HPDE6-E6E7 (cell line): ENCODE results near the gene GMPPA.
A peak's percentile ranks its signal among the peaks of the same experiment; 100 is the strongest.

Source experiments
- DNase-seq: peaks from one replicate; pipeline ENCODE4 v3.0.0; 2011; ENCODE audit warnings: missing footprints; ENCODE audit errors: extremely low spot score

The GMPPA gene

GRCh38 chr2:219506802-219507526 lies 8.3 kb downstream of the GMPPA start:
- DNase-seq: no peak

GRCh38 chr2:219507581-219508443 lies 9.1 kb downstream of the GMPPA start:
- no peak for DNase-seq

- no peak for DNase-seq
These were observed 9.7 kb downstream of the GMPPA start for GRCh38 chr2:219508444-219508734.

GRCh38 chr2:219508971-219509779 lies 10.5 kb downstream of the GMPPA start:
- DNase-seq: no peak

GRCh38 chr2:219509780-219510511 lies 11.3 kb downstream of the GMPPA start:
- DNase-seq: peak; percentile 53

- no peak for DNase-seq
These were observed 11.9 kb downstream of the GMPPA start for GRCh38 chr2:219510512-219511135.

GRCh38 chr2:219511547-219512325 lies 13.0 kb downstream of the GMPPA start:
- DNase-seq: no peak

GRCh38 chr2:219512524-219513216 lies 14.0 kb downstream of the GMPPA start:
- no peak for DNase-seq

- DNase-seq: no peak
These were observed 15.1 kb downstream of the GMPPA start for GRCh38 chr2:219513787-219514186.

GRCh38 chr2:219514196-219514761 lies 15.6 kb downstream of the GMPPA start, which contains the start of gene ASIC4:
Gene ASIC4 (plus strand): TSS chr2:219514482. CDS start chr2:219514725, 243 bp downstream.
- no peak for DNase-seq

GRCh38 chr2:219514836-219515235 lies 16.1 kb downstream of the GMPPA start:
- no peak for DNase-seq

GRCh38 chr2:219515874-219516629 lies 17.4 kb downstream of the GMPPA start:
- DNase-seq: no peak

- no peak for DNase-seq
These were observed 18.2 kb downstream of the GMPPA start for GRCh38 chr2:219516888-219517287.

GRCh38 chr2:219517954-219518778 lies 19.5 kb downstream of the GMPPA start:
- no peak for DNase-seq

- no peak for DNase-seq
These were observed 20.8 kb downstream of the GMPPA start for GRCh38 chr2:219519526-219519916.

- DNase-seq: no peak
These were observed 21.4 kb downstream of the GMPPA start for GRCh38 chr2:219520079-219520478.

GRCh38 chr2:219521066-219521880 lies 22.6 kb downstream of the GMPPA start:
- DNase-seq: peak; percentile 61
